Occipital lobe (tissue), 2 donors: ENCODE measurements around the gene CARD9. TPM values are rescaled to one million over a fixed set of nuclear protein-coding genes. Genes with fewer than 3 reads are reported as not detected.
"Not testable (repeated sequence)": the region's sequence is repeated elsewhere in the genome, so short reads cannot be mapped to it uniquely, and the experiment has no call there.

ENCODE experiments used
- DNase-seq: peaks from one replicate; lab custom pipeline; 2025; lab: John Stamatoyannopoulos, UW
- total RNA-seq: library from RNA; depleted of rRNA; stranded (reverse); fragments of >200 nt; gene quantifications from one replicate; pipeline ENCODE4 v1.2.3, GENCODE V29; 2014

The CARD9 gene
- total RNA-seq, 1 donor from 2014 or later = 0.47 TPM

DNA sequence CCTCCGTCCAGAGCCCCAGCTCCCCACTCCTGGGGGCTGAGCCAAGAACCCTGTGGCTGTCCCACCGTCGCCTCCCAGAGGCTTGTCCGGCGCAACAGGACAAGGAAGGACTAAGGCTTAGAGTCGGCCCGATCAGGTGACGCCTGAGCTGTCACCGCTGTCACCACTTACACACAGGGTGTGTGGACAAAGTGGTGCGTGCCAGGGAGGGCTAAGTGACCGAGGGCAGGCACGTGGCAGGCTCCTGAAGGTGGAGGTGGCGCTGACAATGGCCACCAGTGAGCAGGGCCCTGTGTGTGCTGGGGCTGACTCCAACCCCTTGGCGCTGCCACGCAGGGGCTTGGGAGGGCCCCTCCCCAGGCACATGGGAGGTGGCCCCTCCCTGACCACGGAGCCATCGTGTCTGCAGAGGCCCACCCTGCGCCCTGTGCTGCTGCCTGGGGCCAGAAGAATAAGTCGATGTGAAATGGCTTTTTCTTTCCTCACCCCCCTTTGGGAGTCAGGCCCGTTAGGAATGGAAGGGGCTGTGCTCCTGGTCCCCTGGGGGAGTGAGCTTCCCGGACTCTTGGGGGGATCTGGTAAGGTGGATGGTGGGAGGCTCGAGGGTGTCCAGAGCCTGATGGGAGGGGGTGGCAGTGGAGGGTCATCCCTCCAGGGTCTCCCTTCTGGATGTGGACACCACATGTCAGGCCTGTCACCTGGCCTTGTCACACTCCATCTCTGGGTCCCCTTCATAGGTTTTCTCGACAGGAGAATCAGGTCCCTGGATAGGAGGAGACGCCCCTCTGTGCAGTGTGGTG, 48.8 kb downstream of the CARD9 start:
- no peak for DNase-seq

DNA sequence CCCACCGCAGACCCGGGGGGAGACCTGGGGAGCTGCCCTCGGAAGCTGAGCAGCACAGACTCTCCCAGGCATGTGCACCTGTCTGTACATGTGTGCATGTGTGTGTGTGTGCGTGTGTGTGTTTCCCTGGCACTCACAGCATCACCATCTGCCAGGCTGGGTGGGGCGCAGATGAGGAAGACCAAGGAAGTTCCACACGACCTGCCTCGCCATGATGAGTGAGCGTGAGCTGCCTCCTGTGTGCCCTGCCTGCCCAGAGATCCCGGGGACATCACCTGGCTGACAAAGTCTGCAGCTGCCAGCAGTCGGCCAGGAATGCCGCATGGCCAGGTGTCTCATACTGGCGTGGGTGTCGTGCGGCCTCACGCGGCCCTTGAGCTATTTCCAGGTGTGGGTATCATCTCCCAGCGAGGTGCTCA, 50.1 kb downstream of the CARD9 start:
- DNase-seq = no peak

DNA sequence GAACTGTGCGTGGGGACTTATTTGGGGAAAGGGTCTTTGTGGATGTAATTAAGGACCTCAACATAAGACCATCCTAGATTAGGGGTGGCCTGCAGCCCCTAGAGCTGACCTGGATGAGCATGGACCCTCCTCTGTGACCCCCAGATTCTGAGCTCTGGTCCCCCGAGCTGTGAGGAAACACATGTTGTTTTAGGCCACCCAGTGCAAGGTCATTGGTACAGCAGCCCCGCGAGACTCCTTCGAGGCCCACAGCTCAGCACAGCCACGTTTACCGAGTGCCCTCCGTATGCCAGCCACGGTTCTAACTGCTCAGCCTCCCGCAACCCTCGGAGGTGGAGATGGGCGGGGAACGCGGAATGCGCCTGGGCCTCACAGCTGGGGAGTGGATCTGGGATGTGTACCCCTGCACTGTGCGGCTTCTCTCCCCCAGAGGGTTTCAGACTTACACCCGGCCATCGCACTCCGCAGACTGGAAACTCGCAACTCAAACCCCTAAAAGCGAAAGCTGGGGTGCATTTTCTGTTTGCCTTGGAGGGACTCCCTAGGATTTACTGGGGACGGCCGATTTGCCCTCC, 50.6 kb downstream of the CARD9 start:
- DNase-seq = no peak

DNA sequence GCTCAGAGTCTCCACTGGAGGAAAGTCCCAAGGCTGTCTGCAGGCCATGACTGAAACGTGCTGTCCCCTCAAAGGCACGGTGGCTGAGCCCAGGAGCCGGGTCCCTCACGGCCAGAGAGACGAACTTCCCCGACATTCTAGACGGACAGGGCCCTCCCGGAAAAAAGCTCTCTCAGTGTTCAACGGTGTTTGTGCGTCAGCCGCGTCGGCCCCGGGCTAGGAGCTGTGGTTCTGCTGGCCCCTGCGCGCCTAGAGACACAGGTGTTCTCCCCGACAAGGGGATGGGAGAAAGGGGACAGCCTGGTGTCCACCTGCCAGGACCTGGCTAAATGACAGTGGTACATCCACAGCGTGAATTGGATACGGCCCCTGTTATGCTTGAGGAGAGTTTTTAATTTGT, 51.9 kb downstream of the CARD9 start:
- no peak for DNase-seq

DNA sequence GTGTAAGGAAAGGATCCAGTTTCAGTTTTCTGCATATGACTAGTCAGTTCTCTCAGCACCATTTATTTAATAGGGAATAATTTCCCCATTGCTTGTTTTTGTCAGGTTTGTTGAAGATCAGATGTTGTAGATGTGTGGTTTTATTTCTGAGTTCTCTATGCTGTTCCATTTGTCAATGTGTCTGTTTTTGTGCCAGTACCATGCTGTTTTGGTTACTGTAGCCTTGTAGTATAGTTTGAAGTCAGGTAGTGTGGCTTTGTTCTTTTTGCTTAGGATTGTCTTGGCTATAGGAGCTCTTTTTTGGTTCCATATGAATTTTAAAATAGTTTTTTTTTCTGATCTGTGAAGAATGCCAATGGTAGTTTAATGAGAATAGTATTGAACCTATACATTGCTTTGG, 52.5 kb downstream of the CARD9 start:
- DNase-seq = not testable (repeated sequence)

DNA sequence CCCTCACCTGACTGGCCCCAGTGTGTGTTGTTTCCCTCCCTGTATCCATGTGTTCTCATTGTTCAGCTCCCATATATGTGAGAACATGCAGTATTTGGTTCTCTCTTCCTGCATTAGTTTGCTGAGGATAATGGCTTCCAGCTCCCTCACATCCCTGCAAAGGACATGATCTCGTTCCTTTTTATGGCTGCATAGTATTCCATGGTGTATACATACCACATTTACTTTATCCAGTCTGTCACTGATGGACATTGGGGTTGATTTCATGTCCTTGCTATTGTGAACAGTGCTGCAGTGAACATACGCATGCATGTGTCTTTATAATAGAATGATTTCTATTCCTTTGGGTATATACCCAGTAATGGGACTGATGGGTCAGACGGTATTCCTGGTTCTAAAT, 53.5 kb downstream of the CARD9 start:
- not testable (repeated sequence) for DNase-seq

DNA sequence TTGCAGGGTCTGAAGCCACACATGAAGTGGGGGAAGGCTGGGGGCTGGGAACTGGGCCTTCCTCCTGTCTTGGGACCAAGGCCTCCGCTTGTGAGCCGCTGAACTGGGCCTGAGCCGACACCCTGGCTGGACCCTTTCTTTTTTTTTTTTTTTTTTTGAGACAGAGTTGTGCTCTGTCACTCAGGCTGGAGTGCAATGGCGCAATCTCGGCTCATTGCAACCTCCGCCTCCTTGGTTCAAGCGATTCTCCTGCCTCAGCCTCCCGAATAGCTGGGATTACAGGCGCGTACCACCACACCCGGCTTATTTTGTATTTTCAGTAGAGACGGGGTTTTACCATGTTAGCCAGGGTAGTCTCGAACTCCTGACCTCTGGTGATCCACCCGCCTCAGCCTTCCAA, 54.2 kb downstream of the CARD9 start:
- not testable (repeated sequence) for DNase-seq

DNA sequence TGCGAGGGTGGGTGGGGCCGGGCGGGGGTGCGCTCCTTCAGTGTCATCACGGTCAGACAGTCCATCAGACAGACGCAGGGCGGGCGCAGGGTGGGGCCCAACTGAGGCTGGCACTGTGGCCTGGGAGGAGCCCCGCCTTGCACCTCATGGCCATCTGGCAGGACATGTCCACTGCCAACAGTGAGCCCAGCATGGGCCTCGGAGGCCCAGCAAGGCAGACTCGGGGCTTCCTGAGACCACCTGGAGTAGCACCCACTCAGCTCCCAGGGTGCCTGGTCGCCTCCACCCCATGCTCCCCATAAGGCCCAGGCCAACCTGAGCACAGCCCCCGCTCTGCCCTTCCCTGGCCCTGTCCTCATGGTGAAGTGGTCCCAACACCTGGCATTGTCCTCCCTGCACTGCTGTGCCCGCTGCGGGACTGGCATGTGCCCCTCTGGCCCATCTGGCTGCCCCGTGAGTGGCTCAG, 54.7 kb downstream of the CARD9 start:
- no peak for DNase-seq

DNA sequence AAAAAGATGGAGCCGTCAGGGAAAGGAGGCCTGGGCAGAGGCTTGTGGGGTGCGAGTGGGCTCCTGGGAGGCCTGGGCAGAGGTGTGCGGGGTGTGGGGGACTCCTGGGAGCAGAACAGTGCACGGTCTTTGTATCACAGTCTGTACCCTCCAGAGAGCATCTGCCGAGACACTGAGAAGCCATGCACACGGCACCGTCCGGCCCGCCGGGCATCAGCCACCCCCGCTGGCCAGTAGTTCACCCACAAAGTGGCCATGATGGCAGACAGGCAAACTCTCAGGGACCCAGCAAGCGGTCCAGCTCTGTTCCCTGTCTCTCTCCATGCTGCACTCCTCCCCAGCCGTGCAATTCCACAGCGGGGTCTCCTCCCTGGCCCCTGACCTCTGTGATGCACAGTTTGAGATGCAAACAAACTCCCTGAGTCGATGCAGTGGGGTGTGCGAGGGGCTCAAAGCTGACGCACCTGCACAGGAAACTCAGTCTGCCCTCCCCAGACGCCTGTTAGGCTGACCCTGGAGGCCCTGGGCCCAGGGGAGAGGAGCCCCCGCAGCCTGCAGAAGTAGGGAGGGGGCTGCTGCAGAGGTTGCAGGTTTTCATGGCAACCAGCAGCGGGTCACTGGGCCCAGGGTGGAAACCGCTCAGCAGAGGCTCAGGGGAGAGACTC, 55.2 kb downstream of the CARD9 start:
- no peak for DNase-seq

DNA sequence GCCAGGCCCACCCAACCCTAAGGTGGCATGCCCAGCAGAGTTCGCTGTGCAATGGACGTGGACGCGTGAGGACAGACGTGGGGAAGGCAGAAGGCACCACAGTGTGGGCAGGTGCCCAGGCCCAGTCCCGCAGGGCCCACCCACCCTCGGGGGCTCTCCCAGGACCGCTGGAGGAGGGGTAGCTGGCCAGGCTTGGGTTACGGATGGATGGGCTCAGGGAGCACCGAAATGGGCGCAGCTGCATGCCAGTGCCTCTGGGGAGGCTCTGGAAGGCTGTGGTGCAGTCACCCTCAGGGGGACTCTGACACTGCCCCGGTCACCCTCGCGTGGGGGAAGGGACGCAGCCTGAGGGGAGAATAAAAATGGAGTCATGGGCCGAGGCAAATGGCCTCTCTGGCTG, 55.8 kb downstream of the CARD9 start:
- no peak for DNase-seq

DNA sequence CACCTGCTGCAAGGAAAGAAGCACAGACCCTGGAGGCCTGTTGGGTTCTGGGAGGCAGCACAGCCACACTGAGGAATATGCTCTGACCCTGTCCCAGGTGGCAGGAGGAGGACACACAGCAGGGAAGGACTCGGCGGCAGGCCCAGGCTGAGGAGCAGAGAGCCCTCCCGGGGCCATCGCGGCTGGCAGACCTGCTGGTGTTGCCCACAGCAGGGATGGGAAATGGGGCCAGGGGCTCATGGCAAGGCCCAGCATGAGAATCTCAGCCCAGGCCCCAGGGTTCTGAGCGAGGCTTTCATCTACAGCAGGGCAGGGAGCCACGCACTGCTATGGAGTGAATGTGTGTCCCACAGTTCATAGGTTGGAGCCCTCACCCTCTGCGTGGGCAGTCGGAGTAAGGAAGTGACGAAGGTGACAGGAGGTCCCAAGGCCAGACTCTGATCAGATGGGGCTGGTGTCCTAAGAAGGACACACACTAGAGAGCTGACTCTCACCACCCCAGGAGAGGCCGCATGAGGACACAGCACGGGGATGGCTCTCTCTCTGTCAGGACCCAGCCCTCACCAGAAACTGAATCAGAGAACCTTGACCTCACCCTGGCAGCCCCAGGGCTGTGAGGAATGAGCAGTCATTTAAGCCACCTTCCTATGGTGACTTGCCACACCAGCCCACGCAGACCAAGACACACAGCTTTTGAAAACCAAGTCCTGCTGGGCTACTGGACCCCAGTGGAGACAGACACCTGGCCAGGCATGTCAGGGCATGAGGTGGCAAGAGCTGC, 56.4 kb downstream of the CARD9 start:
- no peak for DNase-seq

DNA sequence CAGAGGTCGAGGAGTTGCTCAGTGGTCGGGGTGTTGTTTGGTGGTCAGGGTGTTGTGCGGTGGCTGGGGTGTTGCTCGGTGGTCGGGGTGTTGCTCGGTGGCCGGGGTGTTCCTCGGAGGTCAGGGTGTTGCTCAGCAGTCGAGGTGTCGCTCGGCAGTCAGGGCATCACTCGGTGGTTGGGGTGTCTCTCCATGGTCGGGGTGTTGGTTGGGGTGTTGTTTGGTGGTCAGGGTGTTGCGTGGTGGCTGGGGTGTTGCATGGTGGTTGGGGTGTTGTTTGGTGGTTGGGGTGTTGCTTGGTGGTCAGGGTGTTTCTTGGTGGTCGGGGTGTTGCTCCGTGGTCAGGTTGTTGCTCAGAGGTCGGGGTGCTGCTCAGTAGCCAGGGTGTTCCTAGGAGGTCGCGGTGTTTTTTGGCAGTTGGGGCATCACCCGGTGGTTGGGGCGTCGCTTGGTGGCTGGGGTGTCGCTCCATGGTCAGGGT, 57.2 kb downstream of the CARD9 start:
- DNase-seq = no peak

DNA sequence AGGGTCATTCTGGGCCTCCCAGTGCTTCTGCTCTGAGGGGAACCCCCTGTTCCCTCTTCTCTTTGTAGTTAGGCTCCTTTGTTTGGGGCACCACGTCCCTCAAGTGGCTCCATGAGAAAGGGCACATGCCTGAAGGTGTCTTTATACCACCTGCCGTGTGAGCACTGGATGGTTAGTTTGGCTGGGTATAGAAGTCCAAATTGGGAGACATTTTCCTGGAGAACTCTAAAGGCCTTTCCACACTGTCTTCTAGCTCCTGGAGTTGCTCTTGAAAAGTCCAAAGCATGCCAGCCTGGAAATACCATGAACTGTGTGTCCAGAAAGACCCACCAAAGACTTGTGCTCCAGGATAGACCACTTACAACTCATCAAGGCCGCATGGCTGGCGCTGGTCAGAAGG, 58.5 kb downstream of the CARD9 start:
- no peak for DNase-seq

DNA sequence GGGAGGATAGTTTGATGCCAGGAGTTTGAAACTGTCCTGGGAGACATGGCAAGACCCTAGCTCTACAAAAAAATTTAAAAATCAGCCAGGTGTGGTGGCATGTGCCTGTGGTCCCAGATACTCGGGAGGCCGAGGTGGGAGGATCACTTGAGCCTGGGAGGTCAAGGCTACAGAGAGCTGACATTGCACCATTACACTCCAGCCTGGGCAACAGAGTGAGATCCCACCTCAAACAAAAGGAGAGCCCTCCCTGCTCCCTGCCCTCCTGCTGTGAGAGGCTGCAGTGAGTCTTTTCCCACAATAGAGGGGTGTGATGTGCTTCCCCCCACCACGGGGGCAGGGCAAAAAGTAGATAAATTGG, 59.4 kb downstream of the CARD9 start:
- no peak for DNase-seq

Other genes with a start within 250 kb of the CARD9 start
- not detected for gene LHX3, start 168.5 kb downstream of the CARD9 start, total RNA-seq
- 8.1 TPM for gene QSOX2, start 127.9 kb downstream of the CARD9 start, total RNA-seq
- gene CCDC187, start 69.6 kb downstream of the CARD9 start, total RNA-seq = under 0.01 TPM
- 73.6 TPM for gene GPSM1, start 46.1 kb downstream of the CARD9 start, total RNA-seq
- 4.1 TPM for gene DNLZ, start 9.9 kb downstream of the CARD9 start, total RNA-seq
- gene SNAPC4, start 26.5 kb upstream of the CARD9 start, total RNA-seq = 7.2 TPM
- gene ENTR1, start 36.9 kb upstream of the CARD9 start, total RNA-seq = 20.1 TPM
- 23.6 TPM for gene PMPCA, start 37.0 kb upstream of the CARD9 start, total RNA-seq
- 11.5 TPM for gene INPP5E, start 66.2 kb upstream of the CARD9 start, total RNA-seq
- 10.6 TPM for gene SEC16A, start 109.4 kb upstream of the CARD9 start, total RNA-seq
- 22.9 TPM for gene NOTCH1, start 172.4 kb upstream of the CARD9 start, total RNA-seq